Prostate gland (tissue), 2 donors: Measurements from ENCODE around the gene ATG16L2. TPM values are rescaled to one million over a fixed set of nuclear protein-coding genes. Genes with fewer than 3 reads are reported as not detected.
"Not testable (repeated sequence)": the region's sequence is repeated elsewhere in the genome, so short reads cannot be mapped to it uniquely, and the experiment has no call there.

ENCODE experiments used
- DNase-seq: peaks from one replicate; pipeline ENCODE4 v3.0.0-alpha.2; 2019; ENCODE audit warnings: low spot score
- H3K27ac ChIP-seq, 2 donors: fragments of 200-600 bp; sonication (generic); 2 replicates each; pipeline ENCODE4 v1.5.1; 2017 to 2019
- H3K27me3 ChIP-seq: fragments of 200-600 bp; sonication (generic); replicated peaks from 2 replicates; pipeline ENCODE4 v1.5.1; 2019; ENCODE audit not compliant: insufficient read depth
- H3K36me3 ChIP-seq, 2 donors: fragments of 200-600 bp; sonication (generic); 1 replicate in 1 of 2; 2 replicates in 1 of 2; pipeline versions ENCODE4 v1.5.1 to v1.8.1; 2017 to 2019
- H3K4me1 ChIP-seq: fragments of 200-600 bp; sonication (generic); replicated peaks from 2 replicates; pipeline ENCODE4 v1.5.1; 2019
- H3K4me3 ChIP-seq, 2 donors: fragments of 200-600 bp; sonication (generic); 2 replicates each; pipeline ENCODE4 v1.5.1; 2017 to 2019
- H3K9me3 ChIP-seq: fragments of 200-600 bp; sonication (generic); 2 replicates; pipeline ENCODE4 v1.5.1; 2017
- POLR2A ChIP-seq: fragments of 450-650 bp; IDR thresholded peaks from one replicate; pipeline ENCODE4 v1.6.1; 2016; ENCODE audit warnings: antibody characterized with exemption, mild to moderate bottlenecking
- POLR2AphosphoS5 ChIP-seq: sonication (generic); formaldehyde crosslinking; IDR thresholded peaks from one replicate; pipeline ENCODE4 v1.6.1; 2017; ENCODE audit warnings: antibody characterized with exemption
- WGBS: methylation state at CpG from one replicate; pipeline ENCODE4 v1.1.5; 2018; 5-methylcytosine and 5-hydroxymethylcytosine counted together
- intact Hi-C: fragments of 100-400 bp; cut with DNase I; formaldehyde crosslinking; loops from one replicate; pipeline ENCODE4 v1.14.2; 2022
- total RNA-seq, 2 donors: library from RNA; depleted of rRNA; stranded (reverse); fragments of >200 nt; gene quantifications; one replicate each; pipeline ENCODE4 v1.1.0, GENCODE V29; 2016
- TF ChIP-seq, protein P1 (sequence below), 4 experiments: fragments of 200-600 bp in 2 of 4; fragments of 450-650 bp in 2 of 4; sonication (generic) in 2 of 4; IDR thresholded peaks; 1 replicate in 3 of 4; 2 replicates in 1 of 4; pipeline ENCODE4 v1.5.1; 2016 to 2019; ENCODE audit warnings: antibody characterized with exemption in 4 of 4, mild to moderate bottlenecking in 2 of 4, moderate library complexity in 2 of 4

Gene ATG16L2
- total RNA-seq, 2 donors from 2014 or later, result 27.5 to 29.7 TPM

DNA sequence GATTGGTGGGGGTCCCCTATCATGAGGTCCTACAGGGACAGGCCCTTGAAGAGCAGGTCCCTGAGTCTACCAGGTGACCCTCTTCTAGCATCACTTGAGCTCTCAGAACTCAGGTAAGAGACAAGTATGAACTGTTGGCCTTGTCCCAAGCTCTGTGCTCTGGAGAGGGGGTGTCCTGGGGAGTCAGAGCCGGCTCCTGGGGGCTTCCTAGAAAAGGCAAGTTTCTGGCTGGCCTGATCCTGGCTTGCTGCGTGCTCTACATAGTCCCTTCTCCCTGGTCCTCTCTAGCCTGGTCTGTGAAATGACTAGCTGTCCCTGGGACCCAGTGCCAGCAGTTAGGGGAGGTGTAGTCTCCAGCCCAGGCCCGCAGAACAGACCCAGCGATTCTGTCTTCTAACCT is 11.4 kb downstream of the ATG16L2 start:
- Histone ChIP-seq H3K27me3 (no peaks in the 10 kb centered on the region), H3K27ac (no peak overlapping the region), H3K36me3 (no peaks in the 10 kb centered on the region), H3K9me3 (no peaks in the 10 kb centered on the region), H3K4me1 (no peaks in the 10 kb centered on the region), H3K4me3 (no peak overlapping the region)
- no peak for DNase-seq
- TF ChIP-seq POLR2A (no peak), POLR2AphosphoS5 (no peak)
- TF ChIP-seq, protein P1, sequence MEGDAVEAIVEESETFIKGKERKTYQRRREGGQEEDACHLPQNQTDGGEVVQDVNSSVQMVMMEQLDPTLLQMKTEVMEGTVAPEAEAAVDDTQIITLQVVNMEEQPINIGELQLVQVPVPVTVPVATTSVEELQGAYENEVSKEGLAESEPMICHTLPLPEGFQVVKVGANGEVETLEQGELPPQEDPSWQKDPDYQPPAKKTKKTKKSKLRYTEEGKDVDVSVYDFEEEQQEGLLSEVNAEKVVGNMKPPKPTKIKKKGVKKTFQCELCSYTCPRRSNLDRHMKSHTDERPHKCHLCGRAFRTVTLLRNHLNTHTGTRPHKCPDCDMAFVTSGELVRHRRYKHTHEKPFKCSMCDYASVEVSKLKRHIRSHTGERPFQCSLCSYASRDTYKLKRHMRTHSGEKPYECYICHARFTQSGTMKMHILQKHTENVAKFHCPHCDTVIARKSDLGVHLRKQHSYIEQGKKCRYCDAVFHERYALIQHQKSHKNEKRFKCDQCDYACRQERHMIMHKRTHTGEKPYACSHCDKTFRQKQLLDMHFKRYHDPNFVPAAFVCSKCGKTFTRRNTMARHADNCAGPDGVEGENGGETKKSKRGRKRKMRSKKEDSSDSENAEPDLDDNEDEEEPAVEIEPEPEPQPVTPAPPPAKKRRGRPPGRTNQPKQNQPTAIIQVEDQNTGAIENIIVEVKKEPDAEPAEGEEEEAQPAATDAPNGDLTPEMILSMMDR (IDR thresholded peaks at IDR 0.05), result no peak
- intact Hi-C loops, result no loop called here
- 62% methylated on average over 4 of the region's 4 CpGs for WGBS

GRCh38 chr11:72826191-72826941 is 12.2 kb downstream of the ATG16L2 start:
- intact Hi-C loops, result no loop called here
- H3K27ac ChIP-seq, result no peak overlapping the region
- TF ChIP-seq, protein P1 (IDR thresholded peaks at IDR 0.05), result no peak
- no peak for TF ChIP-seq POLR2AphosphoS5
- TF ChIP-seq POLR2A, result no peak

DNA sequence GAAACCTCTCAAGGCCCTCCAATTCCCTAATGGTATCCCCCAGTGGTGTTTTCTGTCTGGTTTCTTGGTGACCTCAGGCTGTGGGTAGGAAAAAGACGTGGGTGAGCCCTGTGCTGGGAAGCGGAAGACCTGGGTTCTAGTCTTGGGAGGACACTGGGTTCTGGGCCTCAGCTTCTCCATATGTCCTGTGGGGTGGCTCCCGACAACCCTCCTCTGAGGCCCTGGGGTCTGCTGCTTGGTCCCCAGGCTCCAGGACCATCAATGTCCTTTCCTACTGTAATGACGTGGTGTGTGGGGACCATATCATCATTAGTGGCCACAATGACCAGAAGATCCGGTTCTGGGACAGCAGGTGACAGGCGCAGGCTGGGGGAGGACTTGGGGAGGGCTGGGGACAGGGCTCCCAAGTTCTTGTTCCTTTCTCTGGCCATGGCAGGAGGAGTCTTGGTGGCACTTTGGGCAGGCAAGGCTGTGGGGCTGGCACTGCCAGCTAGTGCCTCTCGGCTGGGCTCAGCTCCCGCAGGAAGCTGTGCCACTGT is 12.8 kb downstream of the ATG16L2 start:
- TF ChIP-seq, protein P1 (IDR thresholded peaks at IDR 0.05), result no peak
- TF ChIP-seq POLR2AphosphoS5 (no peak), POLR2A (no peak)

More at GRCh38 chr11:72826191-72826941, 12.2 kb downstream of the ATG16L2 start:
- no peaks in the 10 kb centered on the region for H3K36me3 ChIP-seq
- 86% methylated on average over 15 of the region's 15 CpGs for WGBS
- H3K27me3 ChIP-seq, result no peaks in the 10 kb centered on the region
- no peak overlapping the region for H3K4me3 ChIP-seq
- no peaks in the 10 kb centered on the region for H3K9me3 ChIP-seq
- DNase-seq, result no peak
- no peaks in the 10 kb centered on the region for H3K4me1 ChIP-seq

DNA sequence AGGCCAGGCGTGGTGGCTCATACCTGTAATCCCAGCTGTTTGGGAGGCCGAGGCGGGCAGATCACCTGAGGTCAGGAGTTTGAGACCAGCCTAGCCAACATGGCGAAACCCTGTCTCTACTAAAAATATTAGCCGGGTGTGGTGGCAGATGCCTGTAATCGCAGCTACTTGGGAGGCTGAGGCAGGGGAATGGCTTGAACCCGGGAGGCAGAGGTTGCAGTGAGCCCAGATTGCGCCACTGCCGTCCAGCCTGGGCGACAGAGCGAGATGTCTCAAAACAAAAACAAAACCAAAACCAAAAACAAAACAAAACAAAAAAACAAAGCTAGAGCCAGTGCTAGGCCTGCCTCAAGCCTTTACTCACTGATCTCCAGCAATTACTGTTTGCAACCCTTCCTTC is 13.4 kb downstream of the ATG16L2 start:
- H3K36me3 ChIP-seq, DNase-seq, H3K4me3 ChIP-seq, H3K27ac ChIP-seq, intact Hi-C loops, H3K4me1 ChIP-seq, H3K27me3 ChIP-seq, H3K9me3 ChIP-seq: not testable (repeated sequence)
- WGBS, result 82% methylated on average over 11 of the region's 11 CpGs

More for the DNA sequence above, 12.8 kb downstream of the ATG16L2 start:
- Histone ChIP-seq H3K4me3 (no peak overlapping the region), H3K36me3 (no peaks in the 10 kb centered on the region), H3K27ac (no peak overlapping the region), H3K4me1 (no peaks in the 10 kb centered on the region), H3K27me3 (no peaks in the 10 kb centered on the region), H3K9me3 (no peaks in the 10 kb centered on the region)
- no peak for DNase-seq
- 87% methylated on average over 8 of the region's 8 CpGs for WGBS
- intact Hi-C loops, result no loop called here

DNA sequence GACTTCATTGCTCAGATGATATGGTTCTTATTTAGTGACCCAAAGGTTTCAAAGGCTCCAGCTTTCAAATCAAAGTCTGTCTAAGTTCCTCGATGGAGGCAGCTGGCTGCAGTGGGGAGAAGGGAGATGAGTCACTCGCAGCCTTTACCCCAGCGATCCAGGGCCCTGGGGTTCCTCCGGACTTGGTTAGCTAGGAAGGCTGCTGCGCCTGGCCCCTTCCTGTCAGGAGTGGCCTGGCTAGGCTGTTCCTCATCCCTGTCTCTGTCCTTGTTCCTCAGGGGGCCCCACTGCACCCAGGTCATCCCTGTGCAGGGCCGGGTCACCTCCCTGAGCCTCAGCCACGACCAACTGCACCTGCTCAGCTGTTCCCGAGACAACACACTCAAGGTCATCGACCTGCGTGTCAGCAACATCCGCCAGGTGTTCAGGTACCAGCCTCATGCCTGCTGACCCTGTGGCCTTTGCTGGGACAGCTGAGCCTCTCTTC is 13.9 kb downstream of the ATG16L2 start:
- DNase-seq, result no peak
- WGBS, result 72% methylated on average over 11 of the region's 11 CpGs
- Histone ChIP-seq H3K4me1 (no peaks in the 10 kb centered on the region), H3K27ac (no peak overlapping the region), H3K36me3 (no peaks in the 10 kb centered on the region), H3K27me3 (no peaks in the 10 kb centered on the region), H3K4me3 (no peak overlapping the region), H3K9me3 (no peaks in the 10 kb centered on the region)
- intact Hi-C loops, result no loop called here
- TF ChIP-seq, protein P1 (IDR thresholded peaks at IDR 0.05), result no peak
- TF ChIP-seq POLR2AphosphoS5, result no peak
- no peak for TF ChIP-seq POLR2A
